HepG2 (cell line): ENCODE data around the gene SAMD5. TPM values are rescaled to one million over a fixed set of nuclear protein-coding genes. Genes with fewer than 3 reads are reported as not detected.

Experiments used
- ATAC-seq: fragments of 200-7000 bp; cut with Tn5 transposase; 3 replicates; pipeline ENCODE4 v1.9.1; 2020; ENCODE audit warnings: mild to moderate bottlenecking, moderate library complexity
- BruUV-seq: library from RNA; stranded (reverse); fragments of 400-500 nt; replicated peaks from 2 replicates; lab custom pipeline; 2021; lab: Mats Ljungman, UMichigan
- CTCF ChIA-PET: fragments of 300-600 bp; formaldehyde crosslinking; extraction: SDS; loops from one replicate; lab custom pipeline; 2021; ENCODE audit warnings: low total read pairs, inconsistent platforms, low intra/inter-chr PET ratio; lab: Yijun Ruan, JAX
- POLR2A ChIA-PET: fragments of 350-600 bp; sonication (Branson Sonifier 250); formaldehyde crosslinking; loops from one replicate; lab custom pipeline; 2020; ENCODE audit warnings: antibody characterized with exemption, inconsistent platforms; lab: Yijun Ruan, JAX
- DNase-seq: peaks from one replicate; pipeline ENCODE4 v3.0.0-alpha.2; 2015; ENCODE audit warnings: low spot score
- FAIRE-seq: peaks from 3 replicates; lab custom pipeline; 2011; peaks lifted over from hg19 to GRCh38; lab: Jason Lieb, UNC
- H2AFZ ChIP-seq: one replicate; pipeline ENCODE4 v1.6.1; 2011; ENCODE audit warnings: low read length, inconsistent platforms
- H3K27ac ChIP-seq: fragments of 300-600 bp; 3 replicates; pipeline ENCODE4 v1.8.0; 2011; ENCODE audit warnings: mixed run types, mild to moderate bottlenecking, mixed read lengths, low read length, inconsistent platforms; ENCODE audit not compliant: insufficient read depth; ENCODE audit errors: extremely low read length
- H3K27me3 ChIP-seq, 2 experiments: fragments of 200-600 bp in 1 of 2; 2 replicates in 1 of 2; 3 replicates in 1 of 2; pipeline versions ENCODE4 v1.6.0 to v1.8.0; 2011; ENCODE audit warnings: low read length in 2 of 2, mild to moderate bottlenecking in 2 of 2, moderate library complexity in 2 of 2, inconsistent platforms in 1 of 2; ENCODE audit not compliant: insufficient read depth in 2 of 2, control insufficient read depth in 1 of 2
- H3K36me3 ChIP-seq, 2 experiments: fragments of 200-600 bp in 1 of 2; replicated peaks in 1 of 2; 2 replicates in 1 of 2; 3 replicates in 1 of 2; pipeline versions ENCODE4 v1.5.1 to v1.8.0; 2011; ENCODE audit warnings: low read length in 2 of 2, inconsistent platforms in 1 of 2; ENCODE audit not compliant: insufficient read depth in 2 of 2, control insufficient read depth in 1 of 2
- H3K4me1 ChIP-seq: 2 replicates; pipeline ENCODE4 v1.5.1; 2012; ENCODE audit warnings: low read length, inconsistent platforms; ENCODE audit not compliant: insufficient read depth
- H3K4me2 ChIP-seq: 2 replicates; pipeline ENCODE4 v1.6.0; 2011; ENCODE audit warnings: low read depth, low read length, inconsistent platforms
- H3K4me3 ChIP-seq, 3 experiments: fragments of 200-600 bp in 1 of 3; sonication (generic), shearing (Covaris generic) in 1 of 3; replicated peaks in 1 of 3; 2 replicates each; pipeline ENCODE4 v1.5.1; 2011 to 2016; ENCODE audit warnings: low read length in 3 of 3, inconsistent platforms in 2 of 3, low read depth in 2 of 3, mild to moderate bottlenecking in 2 of 3, control low read depth in 1 of 3, mixed read lengths in 1 of 3; ENCODE audit not compliant: insufficient read depth in 1 of 3
- H3K79me2 ChIP-seq: one replicate; pipeline ENCODE4 v1.6.1; 2011; ENCODE audit warnings: low read length, inconsistent platforms; ENCODE audit not compliant: insufficient read depth
- H3K9ac ChIP-seq: 2 replicates; pipeline ENCODE4 v1.6.0; 2011; ENCODE audit warnings: mild to moderate bottlenecking, low read depth, low read length, inconsistent platforms; ENCODE audit not compliant: insufficient read depth
- H3K9me3 ChIP-seq: 2 replicates; pipeline ENCODE4 v1.5.1; 2012; ENCODE audit warnings: mild to moderate bottlenecking, low read length
- H4K20me1 ChIP-seq: 2 replicates; pipeline ENCODE4 v1.6.0; 2011; ENCODE audit warnings: inconsistent platforms, mild to moderate bottlenecking, low read length, moderate library complexity; ENCODE audit not compliant: insufficient read depth
- HNF1A ChIP-seq, 2 experiments: sonication (generic) in 1 of 2; formaldehyde crosslinking in 1 of 2; IDR thresholded peaks; 2 replicates each; pipeline versions ENCODE4 v1.4.0 to v1.6.1; 2016 to 2020; ENCODE audit warnings: borderline replicate concordance in 1 of 2, low read depth in 1 of 2, mild to moderate bottlenecking in 1 of 2, missing genetic modification reagents in 1 of 2
- MTA1 ChIP-seq: sonication (generic); formaldehyde crosslinking; IDR thresholded peaks from 2 replicates; pipeline ENCODE4 v1.4.0; 2020; ENCODE audit warnings: missing genetic modification reagents, mild to moderate bottlenecking, borderline replicate concordance
- RARG ChIP-seq: sonication (generic); formaldehyde crosslinking; IDR thresholded peaks from 2 replicates; pipeline ENCODE4 v1.4.0; 2020; ENCODE audit warnings: low read depth, mild to moderate bottlenecking, missing genetic modification reagents
- ZNF10 ChIP-seq: sonication (generic); formaldehyde crosslinking; IDR thresholded peaks from 2 replicates; pipeline ENCODE4 v1.4.0; 2020; ENCODE audit warnings: mild to moderate bottlenecking, low read depth, missing genetic modification reagents, borderline replicate concordance
- ZNF691 ChIP-seq: sonication (generic); formaldehyde crosslinking; IDR thresholded peaks from 2 replicates; pipeline ENCODE4 v1.4.0; 2020; ENCODE audit warnings: missing genetic modification reagents, low read depth, mild to moderate bottlenecking, borderline replicate concordance
- ZNF724P ChIP-seq: sonication (generic); formaldehyde crosslinking; IDR thresholded peaks from 2 replicates; pipeline ENCODE4 v1.8.0; 2022; ENCODE audit warnings: missing genetic modification reagents, borderline replicate concordance
- ZSCAN29 ChIP-seq: sonication (generic); formaldehyde crosslinking; conservative IDR thresholded peaks from 2 replicates; pipeline ENCODE4 v1.4.0; 2020; ENCODE audit warnings: mild to moderate bottlenecking, missing genetic modification reagents
- WGBS: methylation state at CpG from one replicate; pipeline ENCODE4 v1.1.6; 2017; ENCODE audit warnings: low lambda C conversion rate; 5-methylcytosine and 5-hydroxymethylcytosine counted together
- in situ Hi-C: cut with HindIII; loops from 2 replicates; pipeline ENCODE4 v1.10.0; 2017; ENCODE audit warnings: low pct_unique_long_range_greater_than_20kb; ENCODE audit not compliant: extremely low pct_ligation_motif_present
- intact Hi-C: fragments of 100-400 bp; cut with micrococcal nuclease; formaldehyde crosslinking; loops from one replicate; pipeline ENCODE4 v1.10.0; 2022; ENCODE audit not compliant: unreplicated experiment
- polyA plus RNA-seq, 8 experiments: library from polyadenylated mRNA; depleted of rRNA in 3 of 8; stranded (reverse) in 7 of 8; unstranded in 1 of 8; fragments of >200 nt; fragmentation: Illumina TruSeq in 4 of 8; extraction: Trizol in 4 of 8; gene quantifications; 2 replicates each; pipeline versions ENCODE4 v1.2.1 to v1.2.3, GENCODE V29; 2011 to 2016; ENCODE audit warnings: low read depth in 4 of 8, missing spikeins in 1 of 8, mixed read lengths in 1 of 8; ENCODE audit not compliant: insufficient read depth in 1 of 8
- total RNA-seq, 5 experiments: library from RNA; depleted of rRNA; stranded (reverse); fragments of >200 nt; fragmentation: Illumina TruSeq; extraction: Trizol; gene quantifications; 2 replicates each; pipeline ENCODE4 v1.2.3, GENCODE V29; 2016; ENCODE audit warnings: low read depth in 1 of 5
- TF ChIP-seq, protein P1 (sequence below): sonication (generic); formaldehyde crosslinking; IDR thresholded peaks from 2 replicates; pipeline ENCODE4 v1.8.0; 2022; ENCODE audit warnings: low read depth, missing genetic modification reagents
- TF ChIP-seq, protein P2 (sequence below): sonication (generic); formaldehyde crosslinking; IDR thresholded peaks from 2 replicates; pipeline ENCODE4 v1.4.0; 2020; ENCODE audit warnings: mild to moderate bottlenecking, missing genetic modification reagents
- TF ChIP-seq, protein P3 (sequence below): sonication (generic); formaldehyde crosslinking; IDR thresholded peaks from 2 replicates; pipeline ENCODE4 v1.4.0; 2020; ENCODE audit warnings: missing genetic modification reagents

Gene SAMD5
- total and polyA plus RNA-seq, 2 of the 13 experiments (the other 11 are each of a cell fraction or from before 2014, with no cell fraction given) = 0.02 to 0.07 TPM

GRCh38 chr6:147578159-147578558 lies 69.7 kb downstream of the SAMD5 start (continued):
- TF ChIP-seq ZNF691 (no peak), ZNF724P (no peak), ZNF10 (CRISPR knock-in tag) (no peak), ZSCAN29 (CRISPR knock-in tag) (no peak)
- TF ChIP-seq, protein P1, sequence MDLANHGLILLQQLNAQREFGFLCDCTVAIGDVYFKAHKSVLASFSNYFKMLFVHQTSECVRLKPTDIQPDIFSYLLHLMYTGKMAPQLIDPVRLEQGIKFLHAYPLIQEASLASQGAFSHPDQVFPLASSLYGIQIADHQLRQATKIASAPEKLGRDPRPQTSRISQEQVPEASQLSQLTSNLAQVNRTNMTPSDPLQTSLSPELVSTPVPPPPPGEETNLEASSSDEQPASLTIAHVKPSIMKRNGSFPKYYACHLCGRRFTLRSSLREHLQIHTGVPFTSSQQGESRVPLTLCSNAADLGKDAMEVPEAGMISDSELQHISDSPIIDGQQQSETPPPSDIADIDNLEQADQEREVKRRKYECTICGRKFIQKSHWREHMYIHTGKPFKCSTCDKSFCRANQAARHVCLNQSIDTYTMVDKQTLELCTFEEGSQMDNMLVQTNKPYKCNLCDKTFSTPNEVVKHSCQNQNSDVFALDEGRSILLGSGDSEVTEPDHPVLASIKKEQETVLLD (CRISPR knock-in tag) = no peak
- TF ChIP-seq, protein P2, sequence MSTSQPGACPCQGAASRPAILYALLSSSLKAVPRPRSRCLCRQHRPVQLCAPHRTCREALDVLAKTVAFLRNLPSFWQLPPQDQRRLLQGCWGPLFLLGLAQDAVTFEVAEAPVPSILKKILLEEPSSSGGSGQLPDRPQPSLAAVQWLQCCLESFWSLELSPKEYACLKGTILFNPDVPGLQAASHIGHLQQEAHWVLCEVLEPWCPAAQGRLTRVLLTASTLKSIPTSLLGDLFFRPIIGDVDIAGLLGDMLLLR (CRISPR knock-in tag) = no peak

GRCh38 chr6:147578883-147579282 lies 70.4 kb downstream of the SAMD5 start:
- FAIRE-seq (no peak), DNase-seq (no peak), ATAC-seq (no peak)
- intact Hi-C loops (no loop called here), in situ Hi-C loops (no loop called here)
- Histone ChIP-seq H3K27ac (no peak overlapping the region), H3K9me3 (no peaks in the 10 kb centered on the region), H3K4me2 (no peak overlapping the region), H3K79me2 (no peaks in the 10 kb centered on the region), H3K27me3 (no peaks in the 10 kb centered on the region), H4K20me1 (no peaks in the 10 kb centered on the region), H3K9ac (no peak overlapping the region), H3K4me3 (no peak overlapping the region), H3K4me1 (no peaks in the 10 kb centered on the region), H3K36me3 (no peaks in the 10 kb centered on the region), H2AFZ (no peak overlapping the region)
- POLR2A ChIA-PET = no interaction called here
- BruUV-seq = no TSS peak
- CTCF ChIA-PET = no interaction called here
- 30% methylated on average over 2 of the region's 2 CpGs for WGBS
- TF ChIP-seq, protein P3, sequence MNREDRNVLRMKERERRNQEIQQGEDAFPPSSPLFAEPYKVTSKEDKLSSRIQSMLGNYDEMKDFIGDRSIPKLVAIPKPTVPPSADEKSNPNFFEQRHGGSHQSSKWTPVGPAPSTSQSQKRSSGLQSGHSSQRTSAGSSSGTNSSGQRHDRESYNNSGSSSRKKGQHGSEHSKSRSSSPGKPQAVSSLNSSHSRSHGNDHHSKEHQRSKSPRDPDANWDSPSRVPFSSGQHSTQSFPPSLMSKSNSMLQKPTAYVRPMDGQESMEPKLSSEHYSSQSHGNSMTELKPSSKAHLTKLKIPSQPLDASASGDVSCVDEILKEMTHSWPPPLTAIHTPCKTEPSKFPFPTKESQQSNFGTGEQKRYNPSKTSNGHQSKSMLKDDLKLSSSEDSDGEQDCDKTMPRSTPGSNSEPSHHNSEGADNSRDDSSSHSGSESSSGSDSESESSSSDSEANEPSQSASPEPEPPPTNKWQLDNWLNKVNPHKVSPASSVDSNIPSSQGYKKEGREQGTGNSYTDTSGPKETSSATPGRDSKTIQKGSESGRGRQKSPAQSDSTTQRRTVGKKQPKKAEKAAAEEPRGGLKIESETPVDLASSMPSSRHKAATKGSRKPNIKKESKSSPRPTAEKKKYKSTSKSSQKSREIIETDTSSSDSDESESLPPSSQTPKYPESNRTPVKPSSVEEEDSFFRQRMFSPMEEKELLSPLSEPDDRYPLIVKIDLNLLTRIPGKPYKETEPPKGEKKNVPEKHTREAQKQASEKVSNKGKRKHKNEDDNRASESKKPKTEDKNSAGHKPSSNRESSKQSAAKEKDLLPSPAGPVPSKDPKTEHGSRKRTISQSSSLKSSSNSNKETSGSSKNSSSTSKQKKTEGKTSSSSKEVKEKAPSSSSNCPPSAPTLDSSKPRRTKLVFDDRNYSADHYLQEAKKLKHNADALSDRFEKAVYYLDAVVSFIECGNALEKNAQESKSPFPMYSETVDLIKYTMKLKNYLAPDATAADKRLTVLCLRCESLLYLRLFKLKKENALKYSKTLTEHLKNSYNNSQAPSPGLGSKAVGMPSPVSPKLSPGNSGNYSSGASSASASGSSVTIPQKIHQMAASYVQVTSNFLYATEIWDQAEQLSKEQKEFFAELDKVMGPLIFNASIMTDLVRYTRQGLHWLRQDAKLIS (CRISPR knock-in tag) = no peak
- TF ChIP-seq HNF1A (IDR thresholded peaks at IDR 0.05; ENCODE audit: low read depth) (no peak), HNF1A (CRISPR knock-in tag; IDR thresholded peaks at IDR 0.05; ENCODE audit: borderline replicate concordance) (no peak), RARG (CRISPR knock-in tag) (no peak), MTA1 (CRISPR knock-in tag) (no peak)
